DND-41 (cell line): Measurements from ENCODE around the gene ARHGAP24.

Experiments
- ATAC-seq: fragments of 200-7000 bp; cut with Tn5 transposase; 3 replicates; pipeline ENCODE4 v1.9.1; 2021; ENCODE audit warnings: low read depth; ENCODE audit not compliant: insufficient read depth
- DNase-seq: peaks from one replicate; pipeline ENCODE4 v3.0.0-alpha.2; 2020
- H2AFZ ChIP-seq: 2 replicates; pipeline ENCODE4 v1.6.0; 2012; ENCODE audit warnings: low read depth, low read length
- H3K27ac ChIP-seq: 2 replicates; pipeline ENCODE4 v1.5.1; 2012; ENCODE audit warnings: low read length, inconsistent platforms
- H3K27me3 ChIP-seq: fragments of 200-600 bp; sonication (generic); 2 replicates; pipeline ENCODE4 v1.6.0; 2012; ENCODE audit warnings: low read length, mild to moderate bottlenecking, inconsistent platforms; ENCODE audit not compliant: insufficient read depth, poor library complexity
- H3K36me3 ChIP-seq: 2 replicates; pipeline ENCODE4 v1.5.1; 2012; ENCODE audit warnings: low read length, inconsistent platforms; ENCODE audit not compliant: insufficient read depth
- H3K4me1 ChIP-seq: 2 replicates; pipeline ENCODE4 v1.5.1; 2012; ENCODE audit warnings: mild to moderate bottlenecking, low read length; ENCODE audit not compliant: insufficient read depth
- H3K4me2 ChIP-seq: 2 replicates; pipeline ENCODE4 v1.6.0; 2012; ENCODE audit warnings: mild to moderate bottlenecking, moderate library complexity, low read length, inconsistent platforms; ENCODE audit not compliant: insufficient read depth
- H3K4me3 ChIP-seq, 2 experiments: fragments of 200-600 bp in 1 of 2; shearing (Covaris generic) in 1 of 2; 2 replicates each; pipeline ENCODE4 v1.5.1; 2012 to 2016; ENCODE audit warnings: inconsistent platforms in 2 of 2, low read length in 2 of 2, mild to moderate bottlenecking in 2 of 2, low read depth in 1 of 2, moderate library complexity in 1 of 2
- H3K79me2 ChIP-seq: 2 replicates; pipeline ENCODE4 v1.6.0; 2012; ENCODE audit warnings: low read length, inconsistent platforms; ENCODE audit not compliant: insufficient read depth
- H3K9ac ChIP-seq: 2 replicates; pipeline ENCODE4 v1.6.0; 2012; ENCODE audit warnings: low read depth, mild to moderate bottlenecking, inconsistent platforms, low read length, moderate library complexity
- H3K9me3 ChIP-seq: 2 replicates; pipeline ENCODE4 v1.5.1; 2012; ENCODE audit warnings: low read length, moderate library complexity, mild to moderate bottlenecking, inconsistent platforms; ENCODE audit not compliant: insufficient read depth, severe bottlenecking
- H4K20me1 ChIP-seq: 2 replicates; pipeline ENCODE4 v1.6.0; 2012; ENCODE audit warnings: low read length; ENCODE audit not compliant: insufficient read depth
- CTCF ChIP-seq: IDR thresholded peaks from 2 replicates; pipeline ENCODE4 v1.5.1; 2012; ENCODE audit warnings: borderline replicate concordance, low read length, moderate library complexity, mild to moderate bottlenecking; ENCODE audit not compliant: poor library complexity, severe bottlenecking; ENCODE audit errors: extremely low read depth
- EZH2 ChIP-seq: IDR thresholded peaks from 3 replicates; pipeline ENCODE4 v1.6.1; 2012; ENCODE audit warnings: borderline replicate concordance, low read depth, mild to moderate bottlenecking, moderate library complexity, low read length, inconsistent platforms; ENCODE audit not compliant: severe bottlenecking

Gene ARHGAP24

DNA sequence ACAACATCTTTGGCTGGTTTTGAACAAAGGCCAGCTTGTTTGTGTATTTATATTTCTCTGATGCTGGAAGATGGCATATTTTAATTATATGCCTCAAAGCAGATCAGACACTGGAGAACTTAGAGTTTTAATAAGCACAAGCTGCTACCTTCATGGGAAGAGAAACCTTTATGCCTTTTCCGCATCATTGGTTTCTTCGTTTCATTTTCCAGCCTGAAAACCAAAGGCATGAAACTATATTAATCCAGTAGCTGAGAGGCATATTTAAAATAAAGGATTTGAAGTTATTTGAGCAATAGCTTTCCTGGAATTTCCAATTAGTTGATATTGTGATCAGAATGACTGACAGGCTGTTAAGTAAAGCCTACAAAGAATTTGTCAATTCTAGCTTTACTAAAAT, 141.0 kb downstream of the ARHGAP24 start:
- Histone ChIP-seq H3K9ac (no peak overlapping the region), H2AFZ (no peak overlapping the region), H4K20me1 (no peaks in the 10 kb centered on the region), H3K4me3 (no peak overlapping the region), H3K4me1 (no peaks in the 10 kb centered on the region), H3K4me2 (no peak overlapping the region), H3K79me2 (no peaks in the 10 kb centered on the region), H3K9me3 (no peaks in the 10 kb centered on the region), H3K36me3 (no peaks in the 10 kb centered on the region), H3K27me3 (no peaks in the 10 kb centered on the region), H3K27ac (no peak overlapping the region)
- TF ChIP-seq EZH2 (no peak), CTCF (no peak)
- ATAC-seq (no peak), DNase-seq (no peak)

DNA sequence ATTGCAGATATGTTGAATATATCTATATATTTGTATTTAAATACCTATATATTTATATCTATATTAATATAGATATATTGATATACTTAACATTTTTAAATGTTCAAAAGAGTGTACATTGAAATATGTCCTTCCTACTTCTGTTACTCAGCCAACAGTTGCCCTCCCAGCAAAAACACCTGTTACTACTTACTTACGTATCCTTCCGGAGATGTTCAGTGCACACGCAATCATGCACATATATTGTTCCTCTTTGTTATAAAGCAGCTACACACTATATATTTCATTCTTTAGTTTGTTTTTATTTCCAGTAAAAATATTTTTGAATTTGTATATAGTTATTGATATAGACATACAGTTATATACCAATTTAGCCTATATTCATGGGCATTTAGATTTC, 142.3 kb downstream of the ARHGAP24 start:
- DNase-seq (no peak), ATAC-seq (no peak)
- H3K4me1 ChIP-seq, result no peaks in the 10 kb centered on the region
- H4K20me1 ChIP-seq, result no peaks in the 10 kb centered on the region
- no peaks in the 10 kb centered on the region for H3K27me3 ChIP-seq
- no peak overlapping the region for H3K4me3 ChIP-seq
- H3K9me3 ChIP-seq, result no peaks in the 10 kb centered on the region
- no peaks in the 10 kb centered on the region for H3K79me2 ChIP-seq
- no peak overlapping the region for H2AFZ ChIP-seq
- TF ChIP-seq EZH2, result no peak
- no peak for TF ChIP-seq CTCF
- no peak overlapping the region for H3K4me2 ChIP-seq
- H3K9ac ChIP-seq, result no peak overlapping the region
- H3K36me3 ChIP-seq, result no peaks in the 10 kb centered on the region
- H3K27ac ChIP-seq, result no peak overlapping the region

DNA sequence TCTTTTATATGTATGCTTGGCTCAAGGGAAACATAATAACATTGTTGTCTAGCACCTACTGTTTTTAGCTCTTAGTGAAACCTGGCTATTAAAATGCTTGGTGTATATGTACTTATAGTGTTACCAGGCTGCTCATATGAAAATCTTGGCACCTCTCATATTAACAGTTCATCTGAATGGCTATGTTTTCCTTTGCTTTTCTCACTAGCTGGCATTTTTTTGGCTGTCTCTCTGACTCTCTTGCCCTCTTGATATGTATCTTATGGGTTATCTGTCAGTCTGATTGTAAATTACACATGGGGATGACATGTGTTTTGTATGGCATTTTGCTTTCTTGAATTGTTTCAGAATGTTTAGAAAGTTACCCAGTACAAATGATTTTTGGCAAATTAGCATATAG, 158.0 kb downstream of the ARHGAP24 start:
- no peaks in the 10 kb centered on the region for H3K79me2 ChIP-seq
- H4K20me1 ChIP-seq, result no peaks in the 10 kb centered on the region
- H3K4me1 ChIP-seq, result no peaks in the 10 kb centered on the region
- DNase-seq, result no peak
- no peak overlapping the region for H2AFZ ChIP-seq
- ATAC-seq, result no peak
- no peaks in the 10 kb centered on the region for H3K36me3 ChIP-seq
- no peak overlapping the region for H3K9ac ChIP-seq
- no peaks in the 10 kb centered on the region for H3K9me3 ChIP-seq
- TF ChIP-seq CTCF, result no peak
- no peak overlapping the region for H3K4me3 ChIP-seq
- H3K27ac ChIP-seq, result no peak overlapping the region
- no peak overlapping the region for H3K4me2 ChIP-seq
- H3K27me3 ChIP-seq, result no peaks in the 10 kb centered on the region

DNA sequence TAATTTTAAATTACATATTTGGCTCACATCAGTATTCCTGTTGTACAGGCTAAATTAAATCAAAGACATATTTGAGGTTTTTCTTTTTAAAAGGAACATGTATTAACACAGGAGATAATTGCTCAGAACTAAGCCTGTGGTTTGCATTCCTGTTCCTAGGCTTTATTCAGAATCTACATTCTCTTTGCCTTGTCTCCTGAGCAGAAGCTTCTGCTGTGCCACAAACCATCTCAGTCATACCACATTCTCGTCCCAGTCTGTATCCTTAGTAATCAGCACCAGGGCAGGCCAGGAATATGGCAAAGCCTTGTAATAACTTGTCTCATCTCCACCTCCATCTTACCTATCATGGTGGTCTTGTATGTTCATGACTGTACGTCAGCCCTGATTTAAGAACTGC, 162.8 kb downstream of the ARHGAP24 start:
- Histone ChIP-seq H3K36me3 (no peaks in the 10 kb centered on the region), H4K20me1 (no peaks in the 10 kb centered on the region), H3K9ac (no peak overlapping the region), H3K27me3 (no peaks in the 10 kb centered on the region), H3K4me2 (no peak overlapping the region), H3K4me1 (no peaks in the 10 kb centered on the region), H3K79me2 (no peaks in the 10 kb centered on the region), H3K27ac (no peak overlapping the region), H3K4me3 (no peak overlapping the region), H2AFZ (no peak overlapping the region), H3K9me3 (no peaks in the 10 kb centered on the region)
- DNase-seq, result no peak
- ATAC-seq, result no peak
- TF ChIP-seq EZH2 (no peak), CTCF (no peak)
